ENCODE results near the gene ANTKMT.

GRCh38 chr16:680967-681745, 39.8 kb upstream of the ANTKMT start:
- TF ChIP-seq CTCF (IDR thresholded peaks at IDR 0.05) (no peak), POLR2A (IDR thresholded peaks at IDR 0.05) (no peak)

Measured in gastroesophageal sphincter (tissue), 3 donors.